NCI-H1930 (cell line): ENCODE measurements around the gene RAB27A.
"Not testable (repeated sequence)": the region's sequence is repeated elsewhere in the genome, so short reads cannot be mapped to it uniquely, and the experiment has no call there.

Experiments used
- DNase-seq, 2 experiments: peaks; one replicate each; lab custom pipeline; 2025; lab: John Stamatoyannopoulos, UW

Gene RAB27A

DNA sequence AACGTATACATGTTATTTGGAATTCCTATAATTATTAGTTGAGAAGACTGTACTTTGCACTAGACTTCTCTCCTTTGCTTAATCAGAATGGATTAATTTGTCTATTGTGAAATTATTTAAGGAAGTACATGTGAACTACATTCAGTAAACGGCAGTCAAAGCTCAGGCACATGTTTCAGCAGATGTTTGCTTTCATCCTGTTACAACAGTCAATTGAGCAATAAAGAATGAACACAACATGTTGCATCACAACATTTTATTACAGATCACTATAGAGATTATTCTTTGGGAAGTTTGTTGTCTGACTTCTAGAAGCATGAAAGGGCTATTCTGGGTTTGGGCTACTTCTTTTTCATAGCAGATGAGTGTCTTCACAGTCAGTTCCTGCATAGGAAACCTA, 39.2 kb downstream of the RAB27A start:
- DNase-seq: no peak

DNA sequence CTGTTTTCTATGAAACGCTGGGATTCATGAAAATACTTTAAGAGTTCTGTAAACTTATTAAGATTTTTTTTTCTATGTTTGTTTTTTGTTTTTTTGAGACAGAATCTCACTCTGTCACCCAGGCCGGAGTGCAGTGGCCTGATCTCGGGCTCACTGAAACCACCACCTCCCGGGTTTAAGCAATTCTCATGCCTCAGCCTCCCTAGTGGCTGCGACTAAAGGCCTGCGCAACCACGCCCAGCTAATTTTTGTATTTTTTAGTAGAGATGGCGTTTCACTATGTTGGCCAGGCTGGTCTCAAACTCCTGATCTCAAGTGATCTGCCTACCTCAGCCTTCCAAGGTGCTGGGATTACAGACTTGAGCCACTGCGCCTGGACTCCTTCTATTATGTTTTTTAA, 39.7 kb downstream of the RAB27A start:
- not testable (repeated sequence) for DNase-seq

DNA sequence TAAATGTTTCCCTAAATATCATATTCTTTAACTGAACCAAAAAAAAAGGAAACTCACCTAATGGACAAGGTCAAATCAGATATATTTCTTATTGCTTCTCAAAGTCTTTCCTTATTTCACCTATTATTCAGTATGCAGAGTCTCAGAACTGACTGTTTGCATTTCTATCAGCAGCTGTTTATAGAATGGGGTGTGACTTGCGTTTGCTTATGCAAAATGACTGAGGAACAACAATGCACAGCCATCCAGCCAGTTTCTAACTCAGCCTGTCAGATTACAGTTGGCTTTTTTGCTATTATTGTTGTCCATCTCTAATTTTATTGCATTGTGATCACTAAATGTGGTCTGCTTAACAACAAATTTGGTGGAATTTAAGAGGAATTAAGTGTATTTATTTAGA, 40.7 kb downstream of the RAB27A start:
- no peak for DNase-seq

DNA sequence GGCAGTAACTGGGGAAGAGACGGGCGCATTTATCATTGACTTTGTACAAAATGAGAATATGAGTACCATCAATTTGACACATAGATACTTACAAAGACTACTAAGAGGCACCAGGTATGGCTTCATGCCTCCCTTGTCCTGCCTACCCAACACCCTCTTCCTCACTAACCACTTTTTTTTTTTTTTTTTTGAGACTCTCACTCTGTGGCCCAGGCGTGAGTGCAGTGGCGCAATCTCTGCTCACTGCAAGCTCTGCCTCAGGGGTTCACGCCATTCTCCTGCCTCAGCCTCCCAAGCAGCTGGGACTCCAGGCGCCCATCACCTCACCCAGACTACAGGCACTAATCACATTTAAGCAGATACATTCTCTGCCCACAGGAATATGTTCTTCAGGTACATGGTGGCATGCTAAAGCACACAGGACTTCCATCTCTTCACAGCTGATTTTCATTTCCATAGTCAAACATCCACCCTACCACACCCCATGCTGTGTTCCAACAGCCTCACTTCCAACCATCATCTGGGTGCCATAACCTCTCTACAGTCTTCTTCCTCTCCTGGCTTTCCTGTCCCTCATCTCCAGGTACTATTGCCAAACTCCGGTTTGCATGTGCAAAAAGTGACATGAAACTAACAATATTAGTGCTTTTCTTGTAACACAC, 41.7 kb downstream of the RAB27A start:
- DNase-seq: no peak

DNA sequence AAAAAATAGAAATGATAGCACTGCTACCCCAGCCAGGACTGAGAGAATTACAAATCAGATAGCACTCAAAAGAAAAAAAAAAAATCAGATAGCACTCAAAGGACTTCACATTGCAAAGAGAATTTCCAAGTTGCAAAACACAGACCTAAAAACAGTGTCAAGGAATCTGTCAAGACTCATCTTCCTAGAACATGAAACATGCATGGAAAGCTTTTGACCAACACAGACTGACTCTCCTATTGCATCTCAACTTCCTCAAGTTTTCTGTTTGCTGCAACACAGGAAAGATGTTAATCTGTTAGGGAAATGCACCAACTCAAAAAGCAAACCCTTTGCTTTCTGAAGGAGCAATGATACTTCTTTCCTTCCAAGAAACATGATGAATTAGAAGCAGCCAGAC, 42.3 kb downstream of the RAB27A start:
- DNase-seq: no peak

DNA sequence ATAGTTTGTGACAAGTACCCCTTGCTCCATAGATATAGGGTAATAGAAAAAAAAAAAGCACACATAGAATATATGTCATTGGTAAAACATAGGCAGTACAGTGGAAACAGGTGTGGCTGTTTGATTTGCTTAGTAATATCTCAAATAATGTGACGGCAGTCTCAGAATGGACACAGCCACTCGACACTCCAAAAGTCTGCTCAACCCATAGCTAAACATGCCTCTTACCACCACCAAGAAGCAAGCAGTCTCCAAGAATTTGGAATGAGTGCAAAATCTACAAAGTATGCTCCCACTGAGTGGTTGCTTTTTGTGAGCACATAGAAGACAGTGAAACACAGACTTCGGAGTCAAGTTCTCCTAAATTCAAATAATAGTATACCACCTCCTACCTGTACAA, 43.0 kb downstream of the RAB27A start:
- no peak for DNase-seq

DNA sequence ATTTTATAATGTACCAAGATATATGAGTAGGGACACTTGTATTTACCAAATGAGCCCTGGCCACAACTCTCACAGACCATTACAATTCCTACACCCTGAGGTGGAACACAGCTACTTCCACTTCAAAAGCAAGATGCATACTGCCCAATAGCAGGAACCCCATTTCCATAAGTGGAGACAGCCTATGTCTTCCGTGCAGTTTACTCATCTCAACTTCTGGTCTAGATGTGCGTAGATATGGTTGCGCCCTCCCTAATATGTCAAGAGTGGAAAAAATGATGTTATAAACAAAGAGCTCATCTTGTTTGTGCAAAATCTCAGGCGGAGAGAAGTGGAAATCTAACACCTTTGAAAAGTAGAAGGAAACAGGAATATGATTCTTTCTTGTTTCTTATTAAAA, 44.6 kb downstream of the RAB27A start:
- DNase-seq: no peak

DNA sequence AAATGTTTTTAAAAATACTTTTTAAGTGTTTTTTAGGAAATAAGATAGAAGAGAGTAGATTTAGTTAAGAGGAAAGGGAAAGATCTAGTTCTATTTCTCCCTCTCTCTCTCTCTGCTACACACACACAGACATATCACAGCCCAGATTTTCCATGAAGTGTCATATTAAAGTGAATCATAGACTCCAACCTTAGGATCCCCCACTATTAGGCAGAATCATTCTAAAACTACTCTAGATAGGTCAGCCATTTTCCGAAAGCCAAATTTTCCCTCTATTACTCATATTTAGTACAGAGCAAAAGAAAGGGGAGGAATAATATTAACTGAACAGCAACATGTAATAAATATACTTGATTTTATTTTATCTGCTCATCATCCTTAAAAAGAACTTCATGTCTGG, 47.7 kb downstream of the RAB27A start:
- no peak for DNase-seq

DNA sequence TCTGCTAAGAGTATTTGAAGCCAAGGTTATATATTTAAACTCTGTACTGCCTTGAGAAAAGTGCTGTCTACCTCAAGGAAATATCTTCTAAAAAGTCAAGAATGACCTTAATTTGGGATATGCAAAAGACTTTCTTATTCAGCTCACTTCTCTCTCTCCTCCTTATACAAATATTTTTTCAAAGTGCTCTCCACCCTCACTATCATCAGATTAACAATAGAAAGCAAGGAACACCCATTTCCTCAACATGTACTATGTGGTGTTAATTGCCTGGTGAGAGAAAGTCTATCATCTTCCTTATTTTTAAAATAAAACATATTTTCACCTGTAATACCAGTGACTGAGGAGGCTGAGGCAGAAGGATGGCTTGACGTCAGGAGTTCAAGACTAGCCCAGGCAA, 48.4 kb downstream of the RAB27A start:
- no peak for DNase-seq

DNA sequence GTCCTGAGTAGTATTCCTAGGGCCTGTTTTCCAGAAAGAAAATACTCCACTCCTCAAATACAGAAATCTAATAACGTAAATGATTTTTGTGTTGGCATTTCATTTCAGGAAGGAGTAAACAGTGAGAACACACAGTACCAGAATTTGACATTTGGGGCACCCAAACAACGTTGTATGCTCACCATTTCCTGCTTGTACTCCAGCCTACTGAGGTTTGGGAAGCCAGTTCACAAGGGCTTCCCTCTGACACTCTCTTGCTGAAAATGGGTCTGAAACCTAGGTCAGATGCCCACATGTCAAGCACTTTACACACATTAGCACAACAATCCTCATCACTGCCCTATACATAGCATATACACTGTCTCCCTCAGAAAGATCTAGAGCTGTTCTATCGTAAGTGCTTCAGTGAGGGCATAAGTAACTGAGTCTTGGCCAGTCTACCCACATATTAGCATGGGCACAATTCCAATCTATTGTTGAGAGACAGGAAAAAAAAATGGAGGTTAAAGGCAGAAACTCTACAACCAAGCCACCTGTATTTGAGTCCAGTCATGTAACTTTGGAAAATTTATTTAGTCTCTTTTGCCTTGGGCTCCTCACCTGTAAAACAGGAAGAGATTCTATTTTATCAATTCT, 49.4 kb downstream of the RAB27A start:
- DNase-seq: no peak

DNA sequence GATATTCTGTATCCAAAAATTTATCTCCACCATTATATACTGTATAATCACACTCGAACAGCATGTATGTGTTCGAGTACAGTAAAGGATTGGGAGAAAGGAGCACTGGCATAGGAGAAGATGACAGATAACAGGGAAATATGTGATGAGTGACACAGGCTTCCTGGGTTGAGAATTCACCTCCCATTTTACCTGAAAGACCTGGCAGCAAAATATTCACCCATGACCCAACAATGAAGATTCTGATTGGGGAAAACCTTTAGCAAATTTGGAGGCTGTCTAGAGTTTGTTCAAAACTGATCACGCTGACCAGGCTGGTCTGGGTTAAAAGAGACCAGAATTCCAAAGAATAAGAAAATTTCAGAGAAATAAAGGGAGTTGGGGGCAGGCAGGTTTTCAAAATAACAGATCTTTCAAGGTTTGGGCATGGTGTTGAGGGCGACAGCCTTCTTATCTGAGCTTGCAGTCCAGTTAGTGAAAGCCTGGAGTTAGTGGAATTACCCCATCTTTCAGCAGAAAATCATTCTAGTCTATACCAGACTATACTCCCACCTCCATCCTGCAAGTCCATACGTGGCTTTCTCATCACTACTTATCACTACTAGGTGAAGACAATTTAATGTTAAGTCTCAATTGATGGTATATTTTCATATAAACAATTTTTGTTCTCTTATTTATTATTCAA, 50.0 kb downstream of the RAB27A start:
- no peak for DNase-seq

DNA sequence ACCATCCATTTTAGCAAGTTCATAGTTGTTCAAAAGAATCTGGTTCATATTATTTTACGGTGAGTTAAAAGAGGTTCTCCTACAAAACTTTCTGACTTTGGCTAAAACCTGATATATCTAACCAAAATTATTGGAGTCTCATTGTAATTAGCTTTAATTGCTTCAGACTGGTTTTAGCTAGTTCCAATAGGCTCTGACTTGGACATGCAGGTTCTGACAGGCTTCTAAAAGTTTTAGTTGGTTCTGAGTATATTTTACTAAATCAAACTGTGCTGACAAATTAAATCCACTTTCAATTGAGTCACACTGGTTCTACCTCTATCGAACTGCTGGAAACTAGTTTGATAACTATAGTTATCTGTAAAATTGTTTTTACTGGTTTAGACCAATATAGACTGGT, 50.7 kb downstream of the RAB27A start:
- DNase-seq: no peak

DNA sequence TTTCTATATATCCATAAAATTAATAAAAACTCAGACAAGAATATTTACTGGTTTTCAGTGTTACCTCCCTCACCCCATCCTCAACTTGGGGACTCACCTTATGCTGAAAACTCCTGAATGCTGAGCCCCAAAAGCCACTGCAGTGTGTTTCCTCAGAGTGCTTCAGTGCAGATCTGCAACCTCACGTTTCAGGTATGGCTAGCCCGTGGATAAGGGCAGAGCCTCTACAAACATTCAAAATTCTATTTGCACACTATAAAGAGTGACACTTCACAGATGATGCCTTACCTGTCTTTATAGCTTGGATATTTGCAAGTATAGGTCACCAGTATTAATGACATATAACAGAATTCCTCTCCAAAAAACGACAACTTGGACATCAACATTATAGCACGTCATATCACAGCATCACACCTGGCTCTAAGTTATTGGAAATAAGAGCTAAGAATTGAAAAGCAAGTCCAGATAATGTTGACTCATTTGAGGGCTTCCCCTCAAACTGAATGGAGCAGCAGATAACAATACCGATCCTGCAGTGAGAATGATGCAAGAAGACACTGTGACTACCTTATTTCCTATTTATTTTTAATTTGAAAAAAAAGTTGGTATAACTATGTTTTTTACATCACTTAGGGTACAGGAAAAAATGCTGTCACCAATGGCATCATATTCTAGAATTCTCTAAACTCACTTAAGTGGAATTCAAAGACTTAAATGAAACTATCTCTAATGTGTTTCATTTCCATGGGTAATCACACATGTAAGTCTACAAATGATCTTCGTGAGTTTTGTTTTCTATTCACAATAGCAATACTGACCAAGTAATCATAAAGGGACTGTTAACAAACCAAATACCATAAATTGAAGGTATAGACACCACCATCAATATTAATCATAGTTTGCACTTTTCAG, 52.1 kb downstream of the RAB27A start:
- no peak for DNase-seq

DNA sequence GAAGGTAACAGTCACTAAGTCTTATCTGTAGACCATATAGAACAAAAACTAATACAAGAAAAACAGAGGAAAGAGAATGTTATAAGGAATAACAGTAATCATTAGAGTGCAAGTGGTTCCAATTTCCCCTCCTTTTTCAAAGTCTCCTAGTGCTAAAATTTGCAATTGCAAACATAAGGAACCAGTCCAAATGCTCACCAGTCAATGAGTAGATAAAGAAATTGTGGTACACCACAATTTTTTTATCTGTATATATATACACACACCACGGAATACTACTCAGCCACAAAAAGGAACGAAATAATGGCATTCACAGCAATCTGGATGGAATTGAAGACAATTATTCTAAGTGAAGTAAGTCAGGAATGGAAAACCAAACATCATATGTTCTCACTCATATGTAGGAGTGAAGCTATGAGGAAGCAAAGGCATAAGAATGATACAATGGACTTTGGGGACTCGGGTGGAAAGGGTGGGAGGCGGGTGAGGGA, 54.0 kb downstream of the RAB27A start:
- DNase-seq: no peak

DNA sequence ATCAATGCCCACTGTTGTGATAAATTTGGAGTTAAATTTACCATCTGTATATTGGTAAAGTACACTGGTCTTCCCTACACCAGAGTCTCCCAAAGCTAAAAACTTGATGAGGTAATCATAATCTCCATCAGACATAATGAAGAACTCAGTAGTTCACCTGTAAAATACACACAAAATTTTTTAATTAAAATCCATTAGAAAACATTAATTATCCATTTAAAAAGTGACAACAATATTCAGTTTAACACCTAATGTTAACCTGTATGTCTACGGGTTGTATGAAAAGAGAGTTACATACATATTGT, 54.9 kb downstream of the RAB27A start:
- DNase-seq: no peak

DNA sequence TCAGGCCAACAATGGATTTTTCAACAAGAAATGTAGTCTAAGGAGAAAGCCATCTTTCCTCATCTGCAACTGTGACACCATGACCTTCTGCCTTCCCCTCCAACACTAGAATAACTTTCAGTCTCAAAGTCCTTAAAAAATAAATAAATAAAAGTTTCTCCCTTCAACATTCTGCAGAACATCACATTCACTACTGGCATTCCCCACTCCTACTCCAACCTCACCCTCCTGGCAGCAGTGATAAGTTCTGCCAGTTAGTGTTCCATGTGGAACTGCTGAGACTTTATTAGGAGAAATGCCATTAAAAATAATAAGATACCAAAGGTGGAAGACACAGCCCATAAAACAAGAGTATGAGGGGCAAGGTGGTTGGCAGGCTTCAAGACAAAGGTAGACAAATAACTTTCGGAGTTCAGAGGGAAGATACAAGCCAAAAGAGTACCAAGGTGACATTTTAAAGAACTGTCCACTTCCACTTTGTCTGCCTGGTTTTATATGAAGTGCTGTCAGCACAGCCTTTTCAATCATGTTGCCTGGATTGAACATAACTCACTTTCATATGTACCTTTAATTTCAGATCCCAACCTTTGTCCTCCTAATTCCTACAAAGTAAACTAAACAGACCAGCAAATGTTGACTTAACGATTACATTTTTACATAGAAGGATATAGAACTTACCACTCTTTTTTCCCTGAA, 55.4 kb downstream of the RAB27A start:
- no peak for DNase-seq

DNA sequence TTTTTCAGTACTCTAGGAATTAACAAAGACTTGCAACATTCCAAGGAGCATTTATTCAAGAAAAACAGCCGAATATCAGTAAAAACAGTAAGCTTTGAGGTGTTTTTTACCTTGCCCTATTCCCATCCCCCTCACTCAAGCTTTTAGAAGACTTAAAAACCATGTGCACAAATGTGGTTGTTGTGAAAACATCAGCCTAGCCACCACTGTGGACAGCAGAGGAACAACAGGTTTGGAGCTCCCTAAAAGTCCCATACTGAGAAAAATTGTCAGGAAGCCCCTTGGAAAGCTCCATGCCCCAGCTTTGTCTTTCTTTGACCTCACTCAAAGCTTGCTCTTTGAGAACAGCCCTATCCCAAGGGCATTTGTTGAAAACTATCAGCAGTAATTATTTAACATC, 58.2 kb downstream of the RAB27A start:
- no peak for DNase-seq

DNA sequence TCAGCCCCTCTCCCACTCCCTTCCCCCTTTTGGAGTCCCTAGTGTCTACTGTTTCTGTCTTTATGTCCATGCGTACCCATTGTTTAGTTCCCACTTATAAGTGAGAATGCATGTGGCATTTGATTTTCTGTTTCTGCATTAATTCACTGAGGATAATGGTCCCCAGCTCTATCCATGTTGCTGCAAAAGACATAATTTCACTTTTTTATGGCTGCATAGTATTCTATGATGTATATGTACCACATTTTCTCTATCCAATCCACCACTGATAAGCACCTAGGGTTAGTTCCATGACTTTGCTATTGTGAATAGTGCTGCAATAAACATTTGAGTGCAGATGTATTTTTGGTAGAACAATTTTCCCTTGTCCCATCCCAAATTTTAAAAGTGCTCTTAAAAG, 58.7 kb downstream of the RAB27A start:
- DNase-seq: no peak

DNA sequence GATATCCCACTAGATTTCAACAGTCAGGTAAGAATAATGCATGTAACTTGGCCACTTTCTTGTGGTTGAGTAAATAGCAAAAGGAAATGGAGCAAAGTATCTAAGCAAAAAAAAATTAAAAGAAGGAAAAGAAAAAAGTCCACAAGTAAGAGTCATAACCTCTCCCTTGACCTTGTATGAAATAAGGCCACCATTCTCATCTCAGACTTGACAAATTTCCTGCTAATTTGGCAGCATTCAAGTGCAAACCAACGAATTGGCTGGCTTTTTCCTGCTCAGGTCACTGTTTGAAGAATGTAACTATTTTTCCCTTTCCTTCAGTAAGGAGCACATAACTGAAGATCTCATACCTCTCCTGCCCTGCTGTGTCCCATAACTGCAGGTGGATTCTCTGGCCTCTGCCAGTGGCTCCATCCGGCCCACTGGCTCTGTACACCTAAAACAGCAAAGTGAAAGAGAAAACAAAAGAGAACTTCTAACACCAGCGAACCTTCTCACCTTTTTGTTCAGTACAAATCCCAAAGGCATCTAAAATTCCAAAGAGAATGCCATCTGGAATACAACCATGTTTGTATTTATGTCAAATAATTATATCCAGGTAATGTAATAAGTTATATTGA, 59.5 kb downstream of the RAB27A start:
- DNase-seq: no peak

DNA sequence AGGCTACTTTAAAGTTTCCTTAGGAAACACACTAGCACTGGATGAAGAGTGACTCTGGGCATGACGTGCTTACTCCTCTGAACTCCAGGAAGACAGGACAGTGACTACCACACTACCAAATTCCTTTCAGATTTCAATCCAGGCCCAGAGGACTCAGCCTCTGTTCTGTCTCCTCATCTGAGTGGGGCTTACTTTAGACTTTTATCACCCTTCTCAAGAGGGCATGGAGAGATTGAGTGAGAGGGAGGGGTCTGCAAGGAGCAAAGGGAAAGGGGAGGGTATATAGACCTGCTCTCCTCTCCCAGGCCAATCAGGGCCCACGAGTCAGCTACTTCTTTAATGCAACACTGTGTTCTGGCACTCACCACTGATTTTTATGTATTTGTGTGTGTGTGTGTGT, 63.5 kb downstream of the RAB27A start:
- no peak for DNase-seq

DNA sequence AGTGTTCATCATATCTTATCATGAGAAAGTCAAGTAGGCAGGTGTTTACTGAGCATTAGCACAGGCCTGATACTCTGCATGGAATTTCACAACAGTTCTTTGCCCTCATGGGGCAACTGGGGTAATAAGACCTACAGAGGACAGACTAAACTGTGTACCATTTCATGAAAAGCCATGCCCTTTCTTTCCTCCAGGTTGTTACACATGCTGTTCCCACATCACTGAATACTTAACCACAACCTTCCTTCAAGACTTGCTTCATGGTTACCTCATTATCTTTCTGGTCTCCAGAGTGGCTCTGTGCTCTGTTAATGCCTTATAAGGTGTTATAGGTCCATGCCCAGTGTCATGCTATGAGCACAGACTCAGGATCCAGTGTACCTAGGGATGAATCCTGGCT, 64.7 kb downstream of the RAB27A start:
- no peak for DNase-seq

DNA sequence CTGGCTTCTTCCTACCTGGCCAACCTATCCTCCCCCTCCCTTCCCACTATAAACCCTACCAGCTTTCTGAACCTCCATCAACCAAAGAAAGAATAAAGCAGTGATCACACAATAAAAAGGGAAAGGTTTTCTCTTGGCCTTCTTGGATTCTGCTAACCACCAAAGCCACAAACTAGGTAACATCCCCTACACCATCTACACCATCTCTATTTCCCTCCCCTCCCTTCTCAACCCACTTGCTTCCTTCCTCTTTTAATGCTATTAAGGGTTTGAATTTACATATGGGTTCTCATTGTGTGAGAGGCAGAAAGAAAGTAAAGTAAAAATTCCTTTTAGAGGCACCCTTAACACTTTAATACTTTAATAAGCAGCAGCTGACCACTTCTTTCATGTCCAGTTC, 67.0 kb downstream of the RAB27A start:
- DNase-seq: no peak
